SK-N-MC (cell line): ENCODE measurements around the gene CCR4.

Experiments used
- EZH2 ChIP-seq: fragments of 200-600 bp; sonication (generic); IDR thresholded peaks from one replicate; pipeline ENCODE4 v1.6.1; 2017; ENCODE audit warnings: antibody characterized with exemption
- POLR2AphosphoS5 ChIP-seq: IDR thresholded peaks from 2 replicates; pipeline ENCODE4 v1.6.1; 2012; ENCODE audit warnings: mild to moderate bottlenecking, low read depth, low read length, borderline replicate concordance

DNA sequence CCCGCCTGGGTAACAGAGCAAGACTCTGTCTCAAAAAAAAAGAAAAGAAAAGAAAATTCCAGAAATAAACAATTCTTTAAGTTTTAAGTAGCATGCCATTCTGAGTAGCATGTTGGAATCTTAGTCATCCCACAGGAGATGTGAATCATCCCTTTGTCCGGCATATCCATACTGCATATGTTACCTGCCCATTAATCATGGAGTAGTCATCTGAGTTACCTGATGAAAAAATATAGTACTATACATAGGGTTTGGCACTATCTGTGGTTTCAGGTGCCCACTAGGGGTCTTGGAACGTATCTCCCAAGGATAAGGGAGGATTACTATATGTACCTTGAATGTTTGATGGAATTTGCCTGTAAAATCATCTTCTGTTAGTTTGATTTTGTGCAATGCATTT is 6.3 kb upstream of the CCR4 start:
- no peak for TF ChIP-seq POLR2AphosphoS5
- TF ChIP-seq EZH2: no peak
